ENCODE results near the gene HSF5. TPM values are rescaled to one million over a fixed set of nuclear protein-coding genes. Genes with fewer than 3 reads are reported as not detected.

Gene HSF5
- total RNA-seq, 1 experiment from 2014 or later: not detected

GRCh38 chr17:58417300-58418092 is 70.7 kb downstream of the HSF5 start, which contains the start of gene RNF43:
Gene RNF43 (minus strand): TSS chr17:58417534. CDS start chr17:58415577, 1,957 bp downstream.
- Mint-ChIP-seq H3K27ac (ENCODE audit: low read depth, unreplicated experiment) (peak within 1 kb of the TSS; percentile 95), H3K4me1 (ENCODE audit: insufficient read depth, unreplicated experiment) (peaks cover 30% of the 10 kb centered on the region), H3K9me3 (ENCODE audit: unreplicated experiment) (no peaks in the 10 kb centered on the region), H3K4me3 (ENCODE audit: unreplicated experiment) (peak within 1 kb of the TSS; percentile 84), H3K36me3 (ENCODE audit: insufficient read depth, unreplicated experiment) (no peaks in the 10 kb centered on the region), H3K27me3 (ENCODE audit: insufficient read depth, unreplicated experiment) (peaks cover 25% of the 10 kb centered on the region)
- no TSS peak for BruUV-seq (replicated peaks)
- POLR2A ChIA-PET: interaction anchor here (0.6 to 6.1 kb wide), 27 partner anchors 9 to 1332 kb away, joined by 3 to 436 read pairs (median 5); partner anchors contain the start of genes AKAP1, MKS1, MTMR4 and SRSF1
- intact Hi-C loops (cut with micrococcal nuclease): loop anchor here (1.0 to 2.0 kb wide), 3 partner anchors 15 to 100 kb away; partner anchors contain the start of gene SUPT4H1
- peak; percentile 99 for DNase-seq (ENCODE audit: unreplicated experiment)
- CTCF ChIA-PET: interaction anchor here (0.6 to 2.6 kb wide), 24 partner anchors 9 to 583 kb away, joined by 3 to 54 read pairs (median 4); partner anchors contain the start of gene SUPT4H1
- TF ChIP-seq, protein P1, sequence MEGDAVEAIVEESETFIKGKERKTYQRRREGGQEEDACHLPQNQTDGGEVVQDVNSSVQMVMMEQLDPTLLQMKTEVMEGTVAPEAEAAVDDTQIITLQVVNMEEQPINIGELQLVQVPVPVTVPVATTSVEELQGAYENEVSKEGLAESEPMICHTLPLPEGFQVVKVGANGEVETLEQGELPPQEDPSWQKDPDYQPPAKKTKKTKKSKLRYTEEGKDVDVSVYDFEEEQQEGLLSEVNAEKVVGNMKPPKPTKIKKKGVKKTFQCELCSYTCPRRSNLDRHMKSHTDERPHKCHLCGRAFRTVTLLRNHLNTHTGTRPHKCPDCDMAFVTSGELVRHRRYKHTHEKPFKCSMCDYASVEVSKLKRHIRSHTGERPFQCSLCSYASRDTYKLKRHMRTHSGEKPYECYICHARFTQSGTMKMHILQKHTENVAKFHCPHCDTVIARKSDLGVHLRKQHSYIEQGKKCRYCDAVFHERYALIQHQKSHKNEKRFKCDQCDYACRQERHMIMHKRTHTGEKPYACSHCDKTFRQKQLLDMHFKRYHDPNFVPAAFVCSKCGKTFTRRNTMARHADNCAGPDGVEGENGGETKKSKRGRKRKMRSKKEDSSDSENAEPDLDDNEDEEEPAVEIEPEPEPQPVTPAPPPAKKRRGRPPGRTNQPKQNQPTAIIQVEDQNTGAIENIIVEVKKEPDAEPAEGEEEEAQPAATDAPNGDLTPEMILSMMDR (IDR thresholded peaks at IDR 0.05; ENCODE audit: unreplicated experiment): peak; percentile 75

GRCh38 chr17:58416937-58417299 is 71.3 kb downstream of the HSF5 start:
- BruUV-seq (replicated peaks): TSS peak; percentile 64
- ChIA-PET CTCF (interaction anchor here (0.6 to 2.6 kb wide), 16 partner anchors 10 to 418 kb away, joined by 3 to 54 read pairs (median 4); partner anchors contain the start of gene SUPT4H1), POLR2A (interaction anchor here (0.7 to 6.1 kb wide), 20 partner anchors 10 to 1331 kb away, joined by 3 to 436 read pairs (median 5); partner anchors contain the start of genes AKAP1, MKS1, MTMR4 and SUPT4H1)
- peak overlapping the region; percentile 84 for H3K4me3 Mint-ChIP-seq (ENCODE audit: unreplicated experiment)
- no peak for DNase-seq (ENCODE audit: unreplicated experiment)
- intact Hi-C loops (cut with micrococcal nuclease): loop anchor here (1.0 to 2.0 kb wide), 3 partner anchors 14 to 100 kb away; partner anchors contain the start of gene SUPT4H1
- peaks cover 21% of the 10 kb centered on the region for H3K27me3 Mint-ChIP-seq (ENCODE audit: insufficient read depth, unreplicated experiment)
- H3K4me1 Mint-ChIP-seq (ENCODE audit: insufficient read depth, unreplicated experiment): peaks cover 36% of the 10 kb centered on the region
- peak overlapping the region; percentile 95 for H3K27ac Mint-ChIP-seq (ENCODE audit: low read depth, unreplicated experiment)
- H3K36me3 Mint-ChIP-seq (ENCODE audit: insufficient read depth, unreplicated experiment): peaks cover 1% of the 10 kb centered on the region
- TF ChIP-seq, protein P1 (IDR thresholded peaks at IDR 0.05; ENCODE audit: unreplicated experiment): no peak
- H3K9me3 Mint-ChIP-seq (ENCODE audit: unreplicated experiment): no peaks in the 10 kb centered on the region

- POLR2A ChIA-PET: interaction anchor here (0.7 to 6.1 kb wide), 22 partner anchors 11 to 1331 kb away, joined by 3 to 436 read pairs (median 4); partner anchors contain the start of genes AKAP1, DYNLL2, MTMR4 and SUPT4H1
- peaks cover 16% of the 10 kb centered on the region for H3K27me3 Mint-ChIP-seq (ENCODE audit: insufficient read depth, unreplicated experiment)
- intact Hi-C loops (cut with micrococcal nuclease): loop anchor here (2.0 kb wide), 1 partner anchor 14 kb away; no protein-coding TSS in a partner anchor
- DNase-seq (ENCODE audit: unreplicated experiment): no peak
- H3K4me3 Mint-ChIP-seq (ENCODE audit: unreplicated experiment): peak overlapping the region; percentile 84
- peaks cover 5% of the 10 kb centered on the region for H3K36me3 Mint-ChIP-seq (ENCODE audit: insufficient read depth, unreplicated experiment)
- TF ChIP-seq, protein P1 (IDR thresholded peaks at IDR 0.05; ENCODE audit: unreplicated experiment): no peak
- CTCF ChIA-PET: interaction anchor here (0.6 to 2.6 kb wide), 8 partner anchors 10 to 100 kb away, joined by 3 to 54 read pairs (median 8); partner anchors contain the start of gene SUPT4H1
- no TSS peak for BruUV-seq (replicated peaks)
- H3K27ac Mint-ChIP-seq (ENCODE audit: low read depth, unreplicated experiment): peak overlapping the region; percentile 95
- no peaks in the 10 kb centered on the region for H3K9me3 Mint-ChIP-seq (ENCODE audit: unreplicated experiment)
- H3K4me1 Mint-ChIP-seq (ENCODE audit: insufficient read depth, unreplicated experiment): peaks cover 41% of the 10 kb centered on the region
These were observed 71.8 kb downstream of the HSF5 start for GRCh38 chr17:58416396-58416795.

All from MCF 10A (cell line).